Transverse colon (tissue), 3 donors: ENCODE data around the gene NCOA3.
"Not testable (repeated sequence)": the region's sequence is repeated elsewhere in the genome, so short reads cannot be mapped to it uniquely, and the experiment has no call there.

Source experiments
- CTCF ChIP-seq, 5 experiments: fragments of 200-600 bp in 3 of 5; fragments of 450-650 bp in 2 of 5; sonication (generic) in 3 of 5; IDR thresholded peaks; 1 replicate in 2 of 5; 2 replicates in 3 of 5; pipeline ENCODE4 v1.5.1; 2016 to 2017; ENCODE audit warnings: antibody characterized with exemption in 5 of 5, inconsistent platforms in 3 of 5, mild to moderate bottlenecking in 2 of 5, moderate library complexity in 1 of 5
- POLR2A ChIP-seq: fragments of 450-650 bp; IDR thresholded peaks from one replicate; pipeline ENCODE4 v1.6.1; 2016; ENCODE audit warnings: antibody characterized with exemption, mild to moderate bottlenecking, moderate library complexity

GRCh38 chr20:47595138-47595537 lies 93.5 kb downstream of the NCOA3 start:
- not testable (repeated sequence) for TF ChIP-seq CTCF (IDR thresholded peaks at IDR 0.05); POLR2A
